ENCODE results near the gene SLC6A8.

- no peak for TF ChIP-seq CTCF (IDR thresholded peaks at IDR 0.05; ENCODE audit: low read depth, low read length)
- TF ChIP-seq EZH2phosphoT487 (IDR thresholded peaks at IDR 0.05; ENCODE audit: low read depth), result no peak
Measured at GRCh38 chrX:153696100-153696499, 8.4 kb downstream of the SLC6A8 start.

Measured in OCI-LY3 (cell line).